GM23248 (cell line): Measurements from ENCODE around the gene METTL15.

Source experiments
- EZH2 ChIP-seq: fragments of 200-600 bp; sonication (generic); IDR thresholded peaks from 2 replicates; pipeline ENCODE4 v1.6.1; 2018; ENCODE audit warnings: antibody characterized with exemption, mild to moderate bottlenecking; ENCODE audit not compliant: insufficient read depth, poor library complexity, severe bottlenecking
- EZH2phosphoT487 ChIP-seq: fragments of 200-600 bp; sonication (generic); IDR thresholded peaks from 2 replicates; pipeline ENCODE4 v1.6.1; 2018; ENCODE audit warnings: antibody characterized with exemption, moderate library complexity, mild to moderate bottlenecking, low read depth; ENCODE audit not compliant: insufficient read depth

DNA sequence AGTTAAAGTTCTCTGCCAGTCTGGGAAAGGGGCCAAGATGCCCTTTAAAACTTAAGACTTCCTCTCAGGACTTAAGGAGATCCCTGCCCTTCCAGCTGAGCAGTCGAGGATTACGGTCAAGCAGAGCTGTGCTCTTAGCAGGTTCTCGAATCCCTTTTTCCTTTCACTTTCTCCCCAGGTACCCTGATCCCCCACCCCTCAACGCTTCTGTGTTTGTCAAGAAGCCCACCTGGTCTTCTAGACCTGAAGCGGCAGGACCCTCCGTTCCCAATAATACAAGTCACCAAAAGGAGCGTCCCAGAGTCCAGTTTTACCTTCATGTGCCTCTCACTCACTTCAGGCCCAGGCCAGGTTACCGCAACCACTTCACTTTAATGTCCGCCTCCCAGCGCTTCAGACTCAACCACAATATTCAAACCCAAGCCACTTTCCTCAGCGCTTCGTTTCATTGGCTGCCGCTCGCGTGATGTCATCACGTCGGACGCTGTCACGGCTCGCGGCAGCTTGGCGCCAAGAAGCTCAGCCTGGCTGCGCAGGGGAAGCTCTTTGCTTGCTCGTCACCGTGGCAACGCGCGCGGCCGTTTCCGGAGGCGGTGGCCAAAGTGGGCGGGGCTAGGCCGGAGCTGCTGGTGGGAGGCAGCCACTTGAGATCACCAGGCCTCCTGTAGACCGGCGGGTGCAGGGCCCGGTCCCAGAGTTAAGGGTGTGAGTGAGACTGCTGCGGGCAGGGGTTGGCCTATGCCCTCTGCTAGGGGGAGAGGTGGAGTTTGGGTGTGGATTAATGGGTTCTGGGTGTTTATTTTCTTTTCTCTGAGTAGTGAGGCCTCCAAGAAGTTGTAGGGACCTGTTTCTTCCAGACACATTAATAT lies at the start of gene METTL15, which contains the start of gene KIF18A:
- TF ChIP-seq EZH2phosphoT487 = no peak
- TF ChIP-seq EZH2 = no peak
